Measurements from ENCODE around the gene UNCX.
A peak's percentile ranks its signal among the peaks of the same experiment; 100 is the strongest.
"Not testable (repeated sequence)": the region's sequence is repeated elsewhere in the genome, so short reads cannot be mapped to it uniquely, and the experiment has no call there.

UNCX gene

DNA sequence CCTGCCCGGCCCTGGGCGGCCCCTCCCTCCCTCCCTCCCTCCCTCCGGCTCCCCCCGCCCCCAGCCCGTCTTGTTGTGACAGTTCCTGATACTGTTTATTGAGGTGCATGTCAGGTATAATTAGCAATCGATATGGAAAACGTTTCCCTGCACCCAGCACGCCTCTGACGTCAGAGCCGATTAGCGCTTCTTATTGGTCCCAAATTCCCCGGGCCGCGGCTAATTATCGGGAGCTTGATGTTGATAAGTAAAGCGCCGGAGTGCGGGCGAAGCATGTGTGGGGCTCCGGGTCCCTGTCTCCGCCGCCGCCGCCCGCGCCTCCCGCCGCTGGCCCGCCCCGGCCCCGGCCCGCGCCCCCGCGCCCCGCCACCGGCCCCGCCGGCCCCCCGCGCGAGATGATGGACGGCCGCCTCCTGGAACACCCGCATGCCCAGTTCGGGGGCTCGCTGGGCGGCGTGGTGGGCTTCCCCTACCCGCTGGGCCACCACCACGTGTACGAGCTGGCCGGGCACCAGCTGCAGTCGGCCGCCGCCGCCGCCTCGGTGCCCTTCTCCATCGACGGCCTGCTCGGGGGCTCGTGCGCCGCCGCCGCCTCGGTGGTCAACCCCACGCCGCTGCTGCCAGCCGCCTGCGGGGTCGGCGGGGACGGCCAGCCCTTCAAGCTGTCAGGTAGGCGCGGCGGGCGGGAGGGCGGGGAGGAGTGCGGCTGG lies at the start of gene UNCX:
Gene UNCX (plus strand): TSS at position 250 of the 710 bp plus-strand sequence. CDS start 146 bp downstream, at position 396.
- peak; percentile 11 for DNase-seq

DNA sequence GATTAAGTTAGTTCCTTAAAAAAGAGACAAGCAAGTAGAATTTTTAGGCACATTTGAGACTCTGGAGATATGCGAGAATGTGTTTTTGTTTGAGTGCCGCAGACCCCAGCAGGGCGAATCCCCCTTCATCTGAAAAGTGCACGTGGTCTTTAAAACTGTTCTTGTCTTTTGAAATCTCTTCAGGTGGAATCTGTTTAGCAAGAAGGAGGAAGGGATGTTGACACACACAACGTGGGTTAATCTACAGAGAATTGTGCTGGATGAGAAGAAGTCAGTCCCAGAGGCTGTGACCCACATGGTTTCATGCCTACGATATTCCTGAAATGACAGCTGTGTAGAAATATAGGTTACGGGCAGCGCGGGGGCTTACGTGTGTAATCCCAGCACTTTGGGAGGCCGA lies 45.5 kb upstream of the UNCX start:
- no peak for DNase-seq

DNA sequence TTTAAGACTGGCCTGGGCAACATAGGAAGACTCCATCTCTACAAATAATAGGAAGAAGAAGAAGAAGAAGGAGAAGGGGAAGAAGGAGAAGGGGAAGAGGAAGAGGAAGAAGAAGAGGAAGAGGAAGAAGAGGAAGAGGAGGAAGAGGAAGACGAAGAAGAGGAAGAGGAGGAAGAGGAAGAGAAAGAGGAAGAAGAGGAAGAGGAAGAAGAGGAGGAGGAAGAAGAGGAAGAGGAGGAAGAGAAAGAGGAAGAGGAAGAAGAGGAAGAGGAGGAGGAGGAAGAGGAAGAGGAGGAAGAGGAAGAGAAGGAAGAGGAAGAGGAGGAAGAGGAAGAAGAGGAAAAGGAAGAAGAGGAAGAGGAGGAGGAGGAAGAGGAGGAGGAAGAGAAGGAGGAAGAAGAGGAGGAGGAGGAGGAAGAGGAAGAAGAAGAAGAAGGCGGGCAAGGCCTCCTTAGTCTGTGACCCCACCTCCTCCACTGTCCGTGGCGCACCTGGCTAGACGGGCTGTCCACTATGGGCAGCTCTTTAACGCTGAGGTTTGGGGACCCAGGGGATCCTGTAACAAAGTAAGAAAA lies 43.9 kb upstream of the UNCX start:
- no peak for DNase-seq

DNA sequence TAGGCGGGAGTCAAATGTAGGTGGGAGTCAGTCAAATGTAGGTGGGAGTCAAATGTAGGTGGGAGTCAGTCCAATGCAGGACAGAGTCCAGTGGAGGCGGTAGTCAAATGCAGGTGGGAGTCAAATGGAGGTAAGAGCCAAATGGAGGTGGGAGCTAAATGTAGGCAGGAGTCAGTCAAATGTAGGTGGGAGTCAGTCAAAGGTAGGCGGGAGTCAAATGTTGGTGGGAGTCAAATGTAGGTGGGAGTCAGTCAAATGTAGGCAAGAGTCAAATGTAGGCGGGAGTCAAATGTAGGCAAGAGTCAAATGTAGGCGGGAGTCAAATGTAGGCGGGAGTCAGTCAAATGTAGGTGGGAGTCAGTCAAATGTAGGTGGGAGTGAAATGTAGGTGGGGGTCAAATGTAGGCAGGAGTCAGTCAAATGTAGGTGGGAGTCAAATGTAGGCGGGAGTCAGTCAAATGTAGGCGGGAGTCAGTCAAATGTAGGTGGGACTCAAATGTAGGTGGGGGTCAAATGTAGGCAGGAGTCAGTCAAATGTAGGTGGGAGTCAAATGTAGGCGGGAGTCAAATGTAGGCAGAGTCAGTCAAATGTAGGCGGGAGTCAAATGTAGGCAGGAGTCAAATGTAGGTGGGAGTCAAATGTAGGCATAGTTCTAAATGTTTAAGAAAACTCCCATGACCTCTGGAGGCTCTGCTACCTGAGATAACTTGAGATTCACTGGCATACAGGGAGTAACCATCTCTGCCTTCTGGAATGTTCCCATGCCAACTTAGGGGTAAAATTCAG lies 42.5 kb upstream of the UNCX start:
- DNase-seq = no peak

DNA sequence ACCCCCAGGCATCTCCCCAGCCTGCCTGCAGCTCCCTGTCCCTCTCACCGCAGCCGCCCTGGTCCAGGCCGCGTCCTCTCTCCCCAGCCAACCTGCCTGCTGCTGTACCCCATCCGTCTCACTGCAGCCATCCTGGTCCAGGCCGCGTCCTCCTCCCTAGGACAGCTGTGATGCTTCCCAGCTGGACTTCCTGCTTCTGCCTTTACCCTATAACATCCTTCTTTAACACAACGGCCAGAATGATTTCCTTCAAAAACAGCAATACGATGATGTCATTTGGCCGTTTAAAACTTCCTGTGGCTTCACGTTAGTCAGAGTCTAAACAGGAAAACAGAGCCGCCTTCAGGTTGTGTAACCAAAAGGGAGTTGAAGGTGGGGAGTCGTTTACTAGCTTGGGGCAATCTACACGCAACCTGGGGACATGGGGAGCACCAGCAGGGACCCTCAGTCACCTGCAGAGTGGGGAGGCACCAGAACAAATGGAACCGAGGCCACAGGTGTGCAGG lies 40.4 kb upstream of the UNCX start:
- DNase-seq = no peak

DNA sequence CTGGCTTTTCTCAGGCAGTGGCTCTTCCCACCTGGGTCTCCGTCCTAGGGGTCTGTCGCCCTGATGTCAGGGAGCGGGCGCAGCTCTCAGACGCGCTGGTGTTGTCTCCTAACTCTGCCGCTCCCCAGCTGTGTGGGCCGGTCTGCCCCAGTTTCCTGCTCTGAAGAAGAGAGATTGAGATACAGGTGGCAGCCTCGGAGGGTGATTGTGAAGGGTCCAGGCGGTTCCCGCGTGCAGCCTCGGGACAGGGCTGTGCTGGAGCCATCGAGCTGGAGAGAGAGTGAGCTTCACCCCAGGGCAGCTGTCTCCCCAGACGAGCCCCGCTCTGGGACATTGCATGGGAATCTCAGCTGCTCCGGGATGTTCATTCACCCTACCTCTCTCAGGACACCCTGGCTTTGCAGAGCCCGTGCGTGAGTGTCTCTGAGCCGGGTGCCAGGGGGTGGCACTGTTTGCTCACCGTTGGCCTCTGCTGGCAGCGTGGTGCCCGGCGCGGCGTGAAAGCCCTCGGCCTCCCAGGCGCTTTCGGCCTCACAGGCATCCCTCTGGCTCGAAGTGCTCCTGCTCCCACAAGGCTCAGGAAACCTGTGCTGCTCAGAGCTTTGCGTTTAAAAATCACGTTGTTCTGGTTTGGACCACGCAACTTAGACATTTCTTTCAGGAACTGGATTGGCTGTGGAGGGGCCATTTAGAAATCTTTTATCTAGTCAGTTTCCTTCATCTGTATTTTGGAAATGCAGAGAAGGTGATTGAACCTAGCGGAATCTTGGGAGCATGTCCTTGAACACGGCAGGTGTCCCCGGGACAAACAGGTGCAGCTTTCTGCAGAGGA lies 38.9 kb upstream of the UNCX start:
- DNase-seq = peak; percentile 40

DNA sequence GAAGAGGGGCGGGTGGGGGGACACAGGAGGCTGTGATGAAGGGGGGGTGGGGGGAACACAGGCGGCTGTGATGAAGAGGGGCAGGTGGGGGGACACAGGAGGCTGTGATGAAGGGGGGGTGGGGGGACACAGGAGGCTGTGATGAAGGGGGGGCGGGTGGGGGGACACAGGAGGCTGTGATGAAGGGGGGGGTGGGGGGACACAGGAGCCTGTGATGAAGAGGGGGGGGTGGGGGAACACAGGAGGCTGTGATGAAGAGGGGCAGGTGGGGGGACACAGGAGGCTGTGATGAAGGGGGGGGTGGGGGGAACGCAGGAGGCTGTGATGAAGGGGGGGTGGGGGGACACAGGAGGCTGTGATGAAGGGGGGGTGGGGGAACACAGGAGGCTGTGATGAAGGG lies 36.2 kb upstream of the UNCX start:
- DNase-seq = not testable (repeated sequence)

DNA sequence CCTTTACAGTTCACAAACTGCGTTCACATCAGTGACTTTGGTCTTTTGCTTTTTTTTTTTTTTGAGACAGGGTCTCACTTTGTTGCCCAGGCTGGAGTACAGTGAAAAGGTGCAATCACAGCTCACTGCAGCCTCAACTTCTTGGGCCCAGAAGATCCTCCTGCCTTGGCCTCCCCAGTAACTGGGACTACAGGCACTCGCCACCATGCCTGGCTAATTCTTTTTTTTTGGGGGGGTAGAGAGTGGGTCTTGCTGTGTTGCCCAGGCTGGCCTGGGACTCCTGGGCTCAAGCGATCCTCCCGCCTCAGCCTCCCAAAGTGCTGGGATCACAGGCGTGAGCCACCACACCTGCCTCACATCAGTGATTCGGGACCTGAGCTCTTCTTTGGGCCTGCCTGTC lies 35.7 kb upstream of the UNCX start:
- no peak for DNase-seq

DNA sequence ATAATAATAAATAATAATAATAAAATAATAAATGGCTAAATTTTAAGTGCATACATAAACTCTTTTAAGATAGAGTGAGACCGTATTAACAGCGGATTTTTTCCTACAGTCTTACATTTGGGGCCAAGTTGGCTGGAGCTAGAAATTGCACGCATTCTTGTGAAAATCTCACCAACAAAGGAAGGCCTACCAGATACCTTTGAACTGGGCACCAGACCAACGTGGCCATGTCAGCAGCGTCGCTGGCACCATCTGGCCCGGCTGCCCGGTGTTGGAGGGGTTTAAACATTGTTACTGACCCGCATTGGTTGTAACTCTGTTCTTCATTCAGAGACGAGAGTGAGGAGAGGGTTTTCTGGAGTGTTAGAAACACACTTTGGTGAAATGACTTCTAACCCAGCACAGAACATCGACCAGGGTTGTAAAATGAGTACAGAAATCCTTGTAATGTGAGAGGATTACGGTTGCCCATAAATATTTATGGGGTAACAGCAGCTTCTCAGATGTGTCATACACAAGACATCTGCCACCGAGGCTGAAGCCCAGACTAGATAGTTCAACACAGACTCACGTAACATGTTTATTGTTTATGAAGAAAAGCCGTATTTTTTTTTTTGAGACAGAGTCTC lies 34.6 kb upstream of the UNCX start:
- no peak for DNase-seq

DNA sequence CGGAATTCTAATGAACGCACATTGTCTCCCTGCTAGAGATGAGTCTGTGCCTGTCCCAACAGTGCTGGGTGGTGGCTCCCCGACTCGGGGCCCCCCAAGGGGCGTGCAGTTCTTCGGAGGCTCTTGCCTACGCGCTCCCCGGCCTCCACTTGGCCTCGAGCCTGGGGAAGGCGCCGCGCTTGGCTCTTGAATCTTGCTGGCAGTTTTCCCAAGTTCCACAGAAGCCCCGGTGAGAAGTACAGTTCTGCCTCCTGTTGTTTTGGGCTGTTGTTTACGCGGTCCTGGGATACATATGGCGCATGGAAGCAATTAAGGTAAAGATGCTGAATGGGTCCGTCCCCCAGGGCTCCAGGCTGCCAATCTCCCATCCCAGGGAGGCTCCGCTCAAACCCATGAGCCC lies 32.6 kb upstream of the UNCX start:
- no peak for DNase-seq

DNA sequence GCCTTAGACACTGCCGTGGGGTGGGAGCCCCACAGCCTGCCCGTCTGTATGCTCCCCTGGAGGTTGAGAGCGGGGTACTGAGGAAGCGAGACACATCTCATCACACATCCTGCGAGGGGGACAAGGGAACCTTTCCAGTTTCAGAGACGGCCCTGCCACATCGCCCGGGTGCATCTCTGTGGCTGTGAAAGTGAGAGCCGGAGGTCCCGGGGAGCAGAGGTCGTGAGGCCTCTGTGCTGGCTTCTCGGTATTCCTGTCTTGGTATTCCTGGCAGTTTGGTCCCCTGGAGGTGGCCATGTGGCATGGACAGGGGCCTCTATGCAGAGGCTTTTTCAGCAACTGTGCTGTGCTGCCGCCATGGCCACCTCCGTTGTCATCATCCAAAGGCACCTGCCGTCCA lies 30.8 kb upstream of the UNCX start:
- no peak for DNase-seq

DNA sequence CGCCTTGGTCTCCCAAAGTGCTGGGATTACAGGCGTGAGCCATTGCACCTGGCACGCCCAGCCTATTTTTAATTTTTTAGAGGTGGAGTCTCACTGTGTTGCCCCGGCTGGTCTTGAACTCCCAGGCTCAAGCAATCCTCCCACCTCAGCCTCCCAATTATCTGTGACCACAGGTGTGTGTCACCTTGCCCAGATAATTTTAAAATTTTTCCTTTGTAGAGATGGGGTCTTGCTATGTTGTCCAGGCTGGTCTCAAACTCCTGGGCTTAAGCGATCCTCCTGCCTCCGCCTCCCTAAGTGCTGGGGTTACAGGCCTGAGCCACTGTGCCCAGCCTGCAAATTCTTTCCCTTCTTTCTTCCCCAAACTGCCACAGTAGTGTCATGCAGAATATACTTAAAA lies 29.8 kb upstream of the UNCX start:
- not testable (repeated sequence) for DNase-seq

DNA sequence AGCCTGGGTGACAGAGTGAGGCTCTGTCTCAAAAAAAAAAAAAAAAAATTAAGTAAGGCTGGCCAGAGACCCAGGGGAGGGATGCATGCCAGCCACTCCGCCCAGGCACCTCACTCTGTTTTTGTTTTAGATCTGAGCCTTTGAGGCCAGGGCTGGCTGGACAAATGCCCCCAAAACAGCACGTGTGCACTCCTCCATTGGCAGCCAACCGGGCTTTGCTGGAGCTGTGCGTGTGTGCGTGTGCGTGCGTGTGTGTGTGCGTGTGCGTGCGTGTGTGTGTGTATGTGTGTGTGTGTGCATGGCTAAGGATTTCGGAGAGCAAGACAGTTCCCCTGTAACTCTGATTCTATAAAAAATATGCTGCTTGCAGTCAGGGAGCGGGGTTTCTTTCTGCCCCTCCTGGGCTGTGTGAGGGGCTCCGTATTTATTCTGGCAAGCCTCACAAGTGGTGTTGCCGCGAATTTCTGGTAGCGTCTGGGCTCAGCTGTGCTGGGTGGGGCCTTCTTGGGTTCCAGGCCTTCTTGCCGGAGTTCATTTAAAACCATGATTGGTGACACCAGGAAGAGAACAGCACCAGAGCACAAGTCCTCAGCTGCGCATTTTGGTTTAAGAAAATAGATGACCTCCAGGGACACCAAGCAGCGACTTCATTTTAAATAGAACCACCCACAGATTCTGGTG lies 28.1 kb upstream of the UNCX start:
- no peak for DNase-seq

DNA sequence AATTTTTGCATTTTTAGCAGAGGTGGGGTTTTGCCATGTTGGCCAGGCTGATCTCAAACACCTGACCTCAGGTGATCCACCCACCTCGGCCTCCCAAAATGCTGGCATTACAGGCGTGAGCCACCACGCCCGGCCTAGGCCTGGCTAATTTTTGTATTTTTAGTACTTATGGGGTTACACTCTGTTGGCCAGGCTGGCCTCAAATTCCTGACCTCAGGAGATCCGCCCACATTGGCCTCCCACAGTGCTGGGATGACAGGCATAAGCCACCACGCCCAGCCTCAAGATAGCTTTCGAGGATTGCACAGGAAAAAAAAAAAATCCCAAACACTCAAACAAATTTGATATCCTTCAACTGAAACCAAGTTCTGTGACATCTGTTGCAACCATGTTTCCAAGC lies 26.9 kb upstream of the UNCX start:
- not testable (repeated sequence) for DNase-seq

DNA sequence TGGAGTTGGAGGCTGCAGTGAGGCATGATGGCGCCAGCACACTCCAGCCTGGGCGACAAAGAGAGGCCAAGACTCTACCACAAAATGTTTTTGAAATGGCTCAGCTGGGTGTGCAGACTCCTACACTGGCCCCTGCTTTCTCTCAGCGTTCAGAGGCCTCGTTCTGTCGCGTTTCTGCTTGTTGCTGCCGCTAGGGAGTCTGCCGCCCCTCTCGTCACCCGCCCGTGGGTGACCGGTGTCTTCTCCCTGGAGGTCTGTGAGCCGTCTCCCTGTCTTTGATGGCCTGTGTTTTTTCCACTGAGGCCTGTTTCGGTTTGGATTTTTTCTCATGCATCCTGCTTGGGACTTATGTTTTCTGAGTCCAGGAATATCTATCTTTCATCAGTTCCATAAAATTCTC lies 23.6 kb upstream of the UNCX start:
- no peak for DNase-seq

DNA sequence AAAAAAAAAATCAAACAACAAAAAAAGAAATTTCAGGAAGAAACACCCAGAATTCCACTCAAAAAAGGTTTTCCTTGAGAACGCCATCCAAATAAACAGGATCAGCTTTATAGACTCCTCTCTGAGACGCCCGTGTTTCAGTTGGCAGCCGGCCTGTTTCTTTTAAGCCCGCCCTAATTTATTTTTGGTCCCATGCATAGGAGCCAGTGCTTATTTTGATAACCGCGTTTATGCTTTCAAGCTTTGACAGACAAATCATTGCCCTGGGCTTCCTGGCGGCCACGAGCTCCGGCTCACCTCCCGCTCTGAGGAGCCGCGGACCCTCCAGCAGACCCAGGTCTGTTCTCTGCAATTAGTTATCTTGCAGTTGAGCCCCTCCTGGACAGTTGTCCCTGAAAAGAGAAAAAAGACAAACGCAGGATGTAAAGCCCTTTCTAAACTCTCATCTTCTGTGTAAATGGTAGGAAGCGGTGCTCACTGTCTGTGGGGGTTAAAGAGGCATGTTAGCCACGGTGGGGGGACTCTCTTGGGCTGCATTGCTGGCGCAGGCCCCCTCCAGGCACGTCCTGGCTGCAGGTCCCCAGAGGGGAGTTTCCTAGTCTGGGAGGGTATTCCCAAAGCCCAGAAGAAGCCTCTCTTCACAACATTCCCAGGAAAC lies 22.2 kb upstream of the UNCX start:
- DNase-seq = no peak

DNA sequence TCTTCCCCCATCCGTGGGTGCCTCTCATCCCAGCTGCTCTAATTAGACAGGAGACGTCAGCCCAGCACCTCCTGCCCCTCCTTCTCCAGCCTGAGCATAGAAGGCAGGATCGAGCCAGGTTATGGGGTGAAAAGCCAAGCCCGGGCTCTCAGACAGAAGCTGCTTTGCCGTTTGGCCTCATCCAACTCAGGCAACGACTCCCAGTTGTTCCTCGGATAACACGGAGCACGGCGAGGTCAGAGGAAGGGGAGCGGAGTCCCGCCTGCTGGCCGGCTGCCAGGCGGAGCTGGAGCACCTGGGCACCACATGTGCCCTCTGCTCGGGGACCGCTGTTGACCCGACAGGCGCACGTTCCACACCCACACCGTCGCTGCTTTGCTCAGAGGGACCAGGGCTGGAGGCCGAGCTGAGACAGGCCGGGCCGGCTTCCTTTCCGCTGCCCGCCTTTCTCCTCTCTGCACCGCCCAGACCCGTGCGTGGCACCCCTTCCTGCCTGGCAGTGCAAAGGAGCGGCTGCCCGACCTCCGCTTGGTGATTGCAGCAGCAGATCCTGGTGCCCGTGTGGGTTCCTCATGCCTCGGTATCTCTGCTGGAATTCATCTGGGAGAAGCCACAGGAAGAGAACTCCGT lies 21.6 kb upstream of the UNCX start:
- DNase-seq = no peak

DNA sequence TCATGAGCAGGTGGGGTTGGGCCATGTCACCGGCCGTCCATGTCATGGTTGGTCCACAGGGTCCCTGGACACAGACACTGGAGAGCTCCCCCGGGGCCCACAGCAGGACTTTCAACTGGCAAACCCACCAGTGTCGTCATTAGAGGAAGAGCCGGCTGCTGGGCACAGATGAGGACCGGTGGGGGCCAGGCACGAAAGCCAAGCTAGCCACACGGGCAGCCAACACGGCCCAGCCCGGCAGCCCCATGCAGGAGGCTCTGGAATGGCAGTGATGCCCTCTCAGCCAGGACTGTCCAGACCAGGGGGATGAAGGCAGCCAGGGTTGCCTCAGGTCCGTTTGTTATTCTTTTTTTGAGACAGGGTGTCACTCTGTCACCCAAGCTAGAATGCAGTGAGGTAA lies 21.1 kb upstream of the UNCX start:
- no peak for DNase-seq

DNA sequence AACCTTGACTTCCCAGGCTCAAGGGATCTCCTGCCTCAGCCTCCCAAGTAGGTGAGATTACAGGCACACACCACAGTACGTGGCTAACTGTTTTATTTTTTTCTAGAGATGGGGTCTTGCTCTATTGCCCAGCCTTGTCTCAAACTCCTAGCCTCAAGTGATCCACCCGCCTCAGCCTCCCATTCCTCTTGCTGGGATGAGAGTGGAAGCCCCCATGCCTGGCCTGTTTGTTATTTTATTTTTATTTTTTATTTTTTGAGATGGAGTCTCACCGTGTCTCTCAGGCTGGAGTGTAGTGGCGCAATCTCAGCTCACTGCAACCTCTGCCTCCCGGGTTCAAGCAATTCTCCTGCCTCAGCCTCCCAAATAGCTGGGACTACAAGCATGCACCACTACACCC lies 20.6 kb upstream of the UNCX start:
- not testable (repeated sequence) for DNase-seq

DNA sequence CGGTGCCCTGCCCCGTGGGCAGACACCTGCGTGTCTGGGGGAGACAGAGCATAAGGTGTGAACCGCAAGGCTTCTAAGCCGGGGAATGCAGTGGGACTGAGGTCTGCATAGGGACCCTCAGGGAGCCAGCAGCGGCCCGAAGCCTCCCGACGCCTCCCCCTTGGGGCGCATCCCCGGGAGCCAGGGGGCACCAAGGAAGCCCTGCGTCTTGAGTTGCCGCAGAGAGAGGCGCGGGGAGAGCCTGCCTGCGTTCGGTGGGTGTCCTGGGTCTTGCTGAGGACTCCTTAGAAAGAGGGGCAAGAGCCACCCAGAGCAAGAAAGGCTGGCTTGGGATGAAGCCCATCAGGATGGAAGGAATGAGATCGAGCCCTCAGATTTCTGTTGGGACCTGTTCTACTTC lies 18.2 kb upstream of the UNCX start:
- DNase-seq = no peak
